Smooth muscle cell (in vitro differentiated cells): ENCODE results near the gene ATP2B2. TPM values are rescaled to one million over a fixed set of nuclear protein-coding genes. Genes with fewer than 3 reads are reported as not detected.

Experiments
- DNase-seq: peaks from one replicate; lab custom pipeline; 2025; ENCODE audit not compliant: unreplicated experiment; lab: John Stamatoyannopoulos, UW
- H2AFZ ChIP-seq: fragments of 200-600 bp; sonication (generic); 2 replicates; pipeline ENCODE4 v1.6.0; 2016; ENCODE audit warnings: antibody characterized with exemption, low read depth, mild to moderate bottlenecking
- H3F3A ChIP-seq: fragments of 200-600 bp; sonication (generic); 2 replicates; pipeline ENCODE4 v1.6.0; 2017; ENCODE audit warnings: antibody characterized with exemption, low read depth
- H3K27ac ChIP-seq: fragments of 200-600 bp; sonication (generic); 2 replicates; pipeline ENCODE4 v1.5.1; 2016; ENCODE audit warnings: low read depth, mild to moderate bottlenecking
- H3K27me3 ChIP-seq: fragments of 200-600 bp; sonication (generic); 2 replicates; pipeline ENCODE4 v1.6.1; 2016; ENCODE audit warnings: low read depth, mild to moderate bottlenecking
- H3K36me3 ChIP-seq: fragments of 200-600 bp; sonication (generic); 2 replicates; pipeline ENCODE4 v1.5.1; 2016; ENCODE audit warnings: low read depth
- H3K4me1 ChIP-seq: fragments of 200-600 bp; sonication (generic); 2 replicates; pipeline ENCODE4 v1.5.1; 2016; ENCODE audit warnings: low read depth
- H3K4me2 ChIP-seq: fragments of 200-600 bp; sonication (generic); 2 replicates; pipeline ENCODE4 v1.6.0; 2016; ENCODE audit warnings: mild to moderate bottlenecking
- H3K4me3 ChIP-seq: fragments of 200-600 bp; sonication (generic); 2 replicates; pipeline ENCODE4 v1.5.1; 2016; ENCODE audit warnings: mild to moderate bottlenecking
- H3K79me2 ChIP-seq: fragments of 200-600 bp; sonication (generic); 2 replicates; pipeline ENCODE4 v1.6.0; 2016; ENCODE audit warnings: low read depth, mild to moderate bottlenecking
- H3K9ac ChIP-seq: fragments of 200-600 bp; sonication (generic); 2 replicates; pipeline ENCODE4 v1.6.0; 2016; ENCODE audit warnings: low read depth
- H3K9me3 ChIP-seq: fragments of 200-600 bp; sonication (generic); replicated peaks from 2 replicates; pipeline ENCODE4 v1.5.1; 2016; ENCODE audit warnings: low read depth
- H4K20me1 ChIP-seq: fragments of 200-600 bp; sonication (generic); 2 replicates; pipeline ENCODE4 v1.6.0; 2016; ENCODE audit warnings: low read depth
- WGBS: methylation state at CpG from one replicate; pipeline ENCODE4 v1.1.7; 2016; ENCODE audit warnings: low lambda C conversion rate; 5-methylcytosine and 5-hydroxymethylcytosine counted together
- polyA plus RNA-seq: library from polyadenylated mRNA; unstranded; fragments of >200 nt; fragmentation: Nextera tagmentation; extraction: Ambion mirVana; gene quantifications from 2 replicates; pipeline ENCODE4 v1.2.1, GENCODE V29; 2016
- total RNA-seq: library from RNA; depleted of rRNA; stranded (reverse); fragments of >200 nt; gene quantifications from 2 replicates; pipeline ENCODE4 v1.2.3, GENCODE V29; 2014
- TF ChIP-seq, protein P1 (sequence below): fragments of 200-600 bp; sonication (generic); IDR thresholded peaks from 2 replicates; pipeline ENCODE4 v1.5.1; 2017; ENCODE audit warnings: borderline replicate concordance, mild to moderate bottlenecking, antibody characterized with exemption; ENCODE audit not compliant: insufficient read depth, poor library complexity, severe bottlenecking

The ATP2B2 gene
- total and polyA plus RNA-seq, 2 experiments from 2014 or later, result not detected

GRCh38 chr3:10501664-10502052 is 3.7 kb downstream of the ATP2B2 start:
- Histone ChIP-seq H3K79me2 (no peaks in the 10 kb centered on the region), H3K9me3 (no peaks in the 10 kb centered on the region), H3K4me1 (no peaks in the 10 kb centered on the region), H3K4me2 (no peak overlapping the region), H3K27me3 (peaks cover 33% of the 10 kb centered on the region), H3K27ac (no peak overlapping the region), H2AFZ (no peak overlapping the region), H3K9ac (no peak overlapping the region), H4K20me1 (no peaks in the 10 kb centered on the region), H3F3A (no peaks in the 10 kb centered on the region), H3K36me3 (no peaks in the 10 kb centered on the region), H3K4me3 (no peak overlapping the region)
- TF ChIP-seq, protein P1, sequence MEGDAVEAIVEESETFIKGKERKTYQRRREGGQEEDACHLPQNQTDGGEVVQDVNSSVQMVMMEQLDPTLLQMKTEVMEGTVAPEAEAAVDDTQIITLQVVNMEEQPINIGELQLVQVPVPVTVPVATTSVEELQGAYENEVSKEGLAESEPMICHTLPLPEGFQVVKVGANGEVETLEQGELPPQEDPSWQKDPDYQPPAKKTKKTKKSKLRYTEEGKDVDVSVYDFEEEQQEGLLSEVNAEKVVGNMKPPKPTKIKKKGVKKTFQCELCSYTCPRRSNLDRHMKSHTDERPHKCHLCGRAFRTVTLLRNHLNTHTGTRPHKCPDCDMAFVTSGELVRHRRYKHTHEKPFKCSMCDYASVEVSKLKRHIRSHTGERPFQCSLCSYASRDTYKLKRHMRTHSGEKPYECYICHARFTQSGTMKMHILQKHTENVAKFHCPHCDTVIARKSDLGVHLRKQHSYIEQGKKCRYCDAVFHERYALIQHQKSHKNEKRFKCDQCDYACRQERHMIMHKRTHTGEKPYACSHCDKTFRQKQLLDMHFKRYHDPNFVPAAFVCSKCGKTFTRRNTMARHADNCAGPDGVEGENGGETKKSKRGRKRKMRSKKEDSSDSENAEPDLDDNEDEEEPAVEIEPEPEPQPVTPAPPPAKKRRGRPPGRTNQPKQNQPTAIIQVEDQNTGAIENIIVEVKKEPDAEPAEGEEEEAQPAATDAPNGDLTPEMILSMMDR, result no peak
- no peak for DNase-seq
- WGBS, result 75% methylated on average over 3 of the region's 3 CpGs

DNA sequence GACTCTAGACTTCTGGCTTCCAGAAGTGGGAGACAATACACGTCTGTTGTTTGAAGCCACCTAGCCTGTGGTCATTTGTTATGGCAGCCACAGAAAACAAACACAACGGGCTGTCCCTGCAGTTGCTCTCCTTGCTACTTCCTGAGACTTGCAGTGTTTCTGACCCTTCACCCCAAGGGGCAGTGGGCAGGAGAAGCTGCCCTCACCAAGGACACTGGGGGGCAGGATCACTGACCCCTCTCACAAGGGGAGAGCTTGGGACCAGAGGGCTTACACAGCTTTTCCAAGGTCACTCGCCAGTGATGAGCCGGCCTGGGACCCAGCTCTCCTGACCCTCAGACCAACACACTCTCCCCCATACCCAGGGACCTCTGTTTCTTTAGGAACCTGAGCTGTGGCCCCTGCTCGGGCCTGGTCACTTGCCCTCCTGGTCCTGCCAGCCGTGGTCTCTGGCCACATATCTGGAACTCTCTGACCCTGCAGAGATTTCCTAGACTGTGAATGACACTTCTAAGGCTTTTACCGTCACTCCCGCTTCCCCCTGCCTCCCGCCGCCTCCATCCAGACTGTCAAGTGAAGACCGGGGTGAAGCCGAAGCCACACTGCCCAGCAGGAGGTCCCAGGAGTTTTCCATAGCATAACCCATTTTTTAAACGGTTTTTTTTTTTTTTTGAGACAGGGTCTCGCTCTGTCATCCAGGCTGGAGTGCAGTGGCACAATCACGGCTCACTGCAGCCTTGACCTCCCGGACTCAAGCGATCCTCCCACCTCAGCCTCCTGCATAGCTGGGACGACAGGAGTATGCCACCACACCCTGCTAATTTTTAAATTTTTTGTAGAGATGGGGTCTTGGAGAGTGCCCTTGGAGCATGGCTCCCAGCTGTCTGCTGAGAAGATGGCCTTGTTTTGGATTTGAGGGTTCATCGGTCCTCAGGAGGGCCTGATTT is 4.4 kb downstream of the ATP2B2 start:
- H3K9me3 ChIP-seq, result no peaks in the 10 kb centered on the region
- TF ChIP-seq, protein P1, result no peak
- H3K4me2 ChIP-seq, result no peak overlapping the region
- no peak overlapping the region for H3K9ac ChIP-seq
- peaks cover 27% of the 10 kb centered on the region for H3K27me3 ChIP-seq
- H3K27ac ChIP-seq, result no peak overlapping the region
- H3K4me1 ChIP-seq, result no peaks in the 10 kb centered on the region
- no peak for DNase-seq
- H3F3A ChIP-seq, result no peaks in the 10 kb centered on the region
- WGBS, result 83% methylated on average over 19 of the region's 19 CpGs
- no peaks in the 10 kb centered on the region for H4K20me1 ChIP-seq
- H3K36me3 ChIP-seq, result no peaks in the 10 kb centered on the region
- no peak overlapping the region for H3K4me3 ChIP-seq
- no peaks in the 10 kb centered on the region for H3K79me2 ChIP-seq
- no peak overlapping the region for H2AFZ ChIP-seq

DNA sequence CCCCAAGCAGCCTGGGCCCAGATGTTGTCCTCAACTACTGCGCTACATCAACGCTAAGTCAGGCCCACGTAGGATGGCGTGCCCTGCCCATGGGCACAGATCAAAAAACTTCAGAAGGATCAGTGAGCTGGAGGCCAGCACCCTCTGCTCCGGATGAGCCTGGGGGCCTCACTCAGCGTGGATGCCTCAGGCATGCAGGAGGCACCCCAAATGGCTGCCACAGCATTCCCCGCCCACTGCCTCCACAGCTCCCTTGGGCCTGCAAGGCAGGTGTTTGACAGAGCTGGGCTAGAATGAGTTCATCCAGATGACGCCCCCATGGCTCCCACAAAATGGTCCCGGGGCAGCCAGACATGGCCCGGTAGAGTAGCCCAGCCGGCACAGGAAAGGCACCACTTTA is 7.1 kb downstream of the ATP2B2 start:
- Histone ChIP-seq H3K27ac (no peak overlapping the region), H4K20me1 (no peaks in the 10 kb centered on the region), H3K36me3 (no peaks in the 10 kb centered on the region), H3K9ac (no peak overlapping the region), H2AFZ (no peak overlapping the region), H3K4me1 (no peaks in the 10 kb centered on the region), H3F3A (no peaks in the 10 kb centered on the region), H3K9me3 (no peaks in the 10 kb centered on the region), H3K4me3 (no peak overlapping the region), H3K79me2 (no peaks in the 10 kb centered on the region), H3K27me3 (peaks cover 5% of the 10 kb centered on the region), H3K4me2 (no peak overlapping the region)
- TF ChIP-seq, protein P1, result no peak
- no peak for DNase-seq
- WGBS, result 93% methylated on average over 11 of the region's 11 CpGs
